Measurements from ENCODE around the gene MAGED1. TPM values are rescaled to one million over a fixed set of nuclear protein-coding genes. Genes with fewer than 3 reads are reported as not detected.

The MAGED1 gene
- total RNA-seq, 1 experiment from 2014 or later, result 46.7 TPM

- intact Hi-C loops (cut with micrococcal nuclease), result no loop called here
- no peak overlapping the region for H3K27ac Mint-ChIP-seq (ENCODE audit: low read depth, unreplicated experiment)
- ChIA-PET POLR2A (no interaction called here), CTCF (no interaction called here)
- H3K9me3 Mint-ChIP-seq (ENCODE audit: unreplicated experiment), result peaks cover 8% of the 10 kb centered on the region
- BruUV-seq (replicated peaks), result no TSS peak
- H3K4me3 Mint-ChIP-seq (ENCODE audit: unreplicated experiment), result no peak overlapping the region
- H3K36me3 Mint-ChIP-seq (ENCODE audit: insufficient read depth, unreplicated experiment), result peaks cover 9% of the 10 kb centered on the region
- H3K4me1 Mint-ChIP-seq (ENCODE audit: insufficient read depth, unreplicated experiment), result peaks cover 4% of the 10 kb centered on the region
- H3K27me3 Mint-ChIP-seq (ENCODE audit: insufficient read depth, unreplicated experiment), result peaks cover 41% of the 10 kb centered on the region
- TF ChIP-seq CTCF (IDR thresholded peaks at IDR 0.05; ENCODE audit: unreplicated experiment), result no peak
- no peak for DNase-seq (ENCODE audit: unreplicated experiment)
Observed at GRCh38 chrX:51852621-51853020, 40.8 kb upstream of the MAGED1 start.

GRCh38 chrX:51853251-51853650, 40.2 kb upstream of the MAGED1 start:
- Mint-ChIP-seq H3K9me3 (ENCODE audit: unreplicated experiment) (peaks cover 8% of the 10 kb centered on the region), H3K27ac (ENCODE audit: low read depth, unreplicated experiment) (no peak overlapping the region), H3K27me3 (ENCODE audit: insufficient read depth, unreplicated experiment) (peaks cover 37% of the 10 kb centered on the region), H3K4me1 (ENCODE audit: insufficient read depth, unreplicated experiment) (peaks cover 4% of the 10 kb centered on the region), H3K4me3 (ENCODE audit: unreplicated experiment) (no peak overlapping the region), H3K36me3 (ENCODE audit: insufficient read depth, unreplicated experiment) (peaks cover 9% of the 10 kb centered on the region)
- no peak for DNase-seq (ENCODE audit: unreplicated experiment)
- TF ChIP-seq CTCF (IDR thresholded peaks at IDR 0.05; ENCODE audit: unreplicated experiment), result no peak
- intact Hi-C loops (cut with micrococcal nuclease), result no loop called here
- ChIA-PET CTCF (no interaction called here), POLR2A (no interaction called here)
- BruUV-seq (replicated peaks), result no TSS peak

- CTCF ChIA-PET, result no interaction called here
- no TSS peak for BruUV-seq (replicated peaks)
- intact Hi-C loops (cut with micrococcal nuclease), result no loop called here
- H3K4me1 Mint-ChIP-seq (ENCODE audit: insufficient read depth, unreplicated experiment), result peaks cover 4% of the 10 kb centered on the region
- POLR2A ChIA-PET, result no interaction called here
- H3K9me3 Mint-ChIP-seq (ENCODE audit: unreplicated experiment), result peaks cover 8% of the 10 kb centered on the region
- peaks cover 9% of the 10 kb centered on the region for H3K36me3 Mint-ChIP-seq (ENCODE audit: insufficient read depth, unreplicated experiment)
- TF ChIP-seq CTCF (IDR thresholded peaks at IDR 0.05; ENCODE audit: unreplicated experiment), result no peak
- no peak overlapping the region for H3K27ac Mint-ChIP-seq (ENCODE audit: low read depth, unreplicated experiment)
- peaks cover 53% of the 10 kb centered on the region for H3K27me3 Mint-ChIP-seq (ENCODE audit: insufficient read depth, unreplicated experiment)
- no peak overlapping the region for H3K4me3 Mint-ChIP-seq (ENCODE audit: unreplicated experiment)
- no peak for DNase-seq (ENCODE audit: unreplicated experiment)
Observed at GRCh38 chrX:51855698-51856097, 37.7 kb upstream of the MAGED1 start.

GRCh38 chrX:51857159-51857733, 36.2 kb upstream of the MAGED1 start:
- H3K4me3 Mint-ChIP-seq (ENCODE audit: unreplicated experiment), result no peak overlapping the region
- no peak overlapping the region for H3K27ac Mint-ChIP-seq (ENCODE audit: low read depth, unreplicated experiment)
- H3K4me1 Mint-ChIP-seq (ENCODE audit: insufficient read depth, unreplicated experiment), result no peaks in the 10 kb centered on the region
- peaks cover 47% of the 10 kb centered on the region for H3K27me3 Mint-ChIP-seq (ENCODE audit: insufficient read depth, unreplicated experiment)
- no peak for DNase-seq (ENCODE audit: unreplicated experiment)
- ChIA-PET CTCF (interaction anchor here (1.0 kb wide), 1 partner anchor 49 kb away, joined by 3 read pairs; no protein-coding TSS in a partner anchor), POLR2A (interaction anchor here (0.7 kb wide), 1 partner anchor 27 kb away, joined by 3 read pairs; no protein-coding TSS in a partner anchor)
- no peak for TF ChIP-seq CTCF (IDR thresholded peaks at IDR 0.05; ENCODE audit: unreplicated experiment)
- peaks cover 9% of the 10 kb centered on the region for H3K36me3 Mint-ChIP-seq (ENCODE audit: insufficient read depth, unreplicated experiment)
- intact Hi-C loops (cut with micrococcal nuclease), result no loop called here
- no TSS peak for BruUV-seq (replicated peaks)
- H3K9me3 Mint-ChIP-seq (ENCODE audit: unreplicated experiment), result peaks cover 8% of the 10 kb centered on the region
